GM13976 (cell line): ENCODE results near the gene RERE.

Experiments
- DNase-seq: peaks from one replicate; pipeline ENCODE4 v3.0.0; 2012; ENCODE audit warnings: low spot score
- in situ Hi-C: fragments of 300-500 bp; cut with MboI; formaldehyde crosslinking; loops from one replicate; pipeline ENCODE4 v1.12.0; 2022; ENCODE audit warnings: low sequenced_read_pairs, mixed read lengths, inconsistent platforms; ENCODE audit not compliant: unreplicated experiment
- TF ChIP-seq, protein P1 (sequence below): IDR thresholded peaks from 2 replicates; pipeline ENCODE4 v1.5.1; 2012; ENCODE audit warnings: borderline replicate concordance, mild to moderate bottlenecking; ENCODE audit not compliant: insufficient read depth; ENCODE audit errors: extremely low read depth, missing control alignments, control extremely low read depth

RERE gene

DNA sequence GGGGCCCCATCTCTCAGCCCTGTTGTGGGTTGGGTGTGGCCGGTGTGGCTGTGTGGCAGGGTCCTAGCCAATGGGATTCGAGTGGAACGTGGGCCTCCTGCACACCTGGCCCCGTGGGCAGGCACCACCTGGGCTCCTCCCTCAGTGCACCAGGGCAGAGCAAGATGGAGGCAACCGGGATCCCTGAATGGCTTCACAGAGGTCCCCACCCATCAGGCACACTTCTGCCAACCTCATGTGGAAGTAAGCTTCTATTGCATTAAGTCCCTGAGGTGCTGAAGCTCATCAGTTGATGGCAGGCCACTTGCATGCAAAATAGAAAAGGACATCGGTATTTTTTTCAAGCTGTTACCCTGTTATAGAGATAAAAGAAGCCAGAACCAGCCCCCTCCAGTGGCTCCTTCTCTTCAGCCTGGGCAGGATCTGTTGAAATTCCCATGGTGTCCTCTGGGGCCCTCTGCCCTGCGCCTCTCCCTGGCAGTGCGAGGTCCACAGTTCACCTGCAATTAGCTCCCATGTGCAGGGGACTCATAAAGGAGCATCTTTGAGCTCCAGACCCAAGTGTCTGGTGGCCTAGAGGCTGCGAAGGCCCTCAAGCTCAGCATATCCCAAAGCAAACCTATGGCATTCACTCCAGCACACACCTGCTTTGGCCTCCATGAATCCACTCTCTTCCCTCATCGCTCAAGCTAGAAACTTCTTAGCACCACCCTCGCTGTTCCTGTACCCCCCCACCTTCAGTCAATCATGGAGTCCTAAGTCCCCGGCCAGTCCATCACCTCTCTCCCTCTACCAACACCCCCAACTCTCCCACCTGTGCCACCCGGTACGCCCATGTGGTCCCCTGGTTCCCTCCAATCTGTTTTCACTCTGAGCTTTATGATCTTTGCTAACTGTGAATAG is 501.6 kb downstream of the RERE start:
- no peak for DNase-seq
- in situ Hi-C loops, result loop anchor here (10.0 kb wide), 1 partner anchor 281 kb away; no protein-coding TSS in a partner anchor

DNA sequence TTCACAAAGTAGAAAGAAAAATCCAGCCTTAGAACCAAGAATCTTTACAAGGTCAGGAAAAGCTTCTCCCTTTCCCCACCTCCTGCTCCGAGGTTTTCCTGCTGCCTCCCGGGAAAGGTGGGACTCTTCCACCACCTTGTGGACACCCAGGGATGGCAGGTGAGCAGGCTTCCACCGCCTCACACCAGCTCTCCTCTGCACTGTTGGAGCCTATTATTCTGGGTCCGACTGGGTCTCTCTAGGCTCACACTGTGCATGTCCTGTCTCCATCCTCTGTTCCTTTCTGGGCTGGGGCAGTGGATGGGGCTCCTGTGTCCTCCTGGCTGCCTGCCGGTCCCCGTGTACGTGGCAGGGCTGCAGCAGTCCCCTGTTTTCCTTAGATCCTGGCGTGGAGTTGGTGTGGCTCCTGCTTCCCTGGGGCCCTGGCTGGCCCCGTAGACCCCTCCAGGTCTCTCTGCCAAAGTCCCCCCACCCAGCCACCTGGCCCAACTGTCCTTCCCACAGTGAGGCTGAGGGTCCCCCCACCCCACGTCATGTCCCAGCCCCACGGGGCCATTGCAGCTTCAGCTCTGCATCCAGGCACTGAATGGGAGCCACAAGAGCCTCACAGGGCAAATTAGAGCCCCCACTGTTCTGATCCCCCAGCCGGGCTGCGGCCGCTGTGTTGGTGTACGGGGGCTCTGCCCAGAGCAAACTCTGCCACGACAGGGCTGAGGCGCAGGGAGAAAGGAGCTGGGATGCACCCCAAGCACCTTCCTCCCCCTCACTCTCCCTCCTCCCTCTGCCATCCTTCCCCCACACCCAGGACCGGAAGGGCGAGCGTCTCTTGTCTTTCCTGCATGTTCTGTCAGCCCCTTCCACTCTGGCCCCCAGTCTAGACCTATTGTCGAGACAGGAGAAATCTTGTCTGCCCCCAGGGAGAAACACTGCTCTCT is 502.8 kb downstream of the RERE start:
- in situ Hi-C loops, result loop anchor here (10.0 kb wide), 1 partner anchor 280 kb away; no protein-coding TSS in a partner anchor
- TF ChIP-seq, protein P1, sequence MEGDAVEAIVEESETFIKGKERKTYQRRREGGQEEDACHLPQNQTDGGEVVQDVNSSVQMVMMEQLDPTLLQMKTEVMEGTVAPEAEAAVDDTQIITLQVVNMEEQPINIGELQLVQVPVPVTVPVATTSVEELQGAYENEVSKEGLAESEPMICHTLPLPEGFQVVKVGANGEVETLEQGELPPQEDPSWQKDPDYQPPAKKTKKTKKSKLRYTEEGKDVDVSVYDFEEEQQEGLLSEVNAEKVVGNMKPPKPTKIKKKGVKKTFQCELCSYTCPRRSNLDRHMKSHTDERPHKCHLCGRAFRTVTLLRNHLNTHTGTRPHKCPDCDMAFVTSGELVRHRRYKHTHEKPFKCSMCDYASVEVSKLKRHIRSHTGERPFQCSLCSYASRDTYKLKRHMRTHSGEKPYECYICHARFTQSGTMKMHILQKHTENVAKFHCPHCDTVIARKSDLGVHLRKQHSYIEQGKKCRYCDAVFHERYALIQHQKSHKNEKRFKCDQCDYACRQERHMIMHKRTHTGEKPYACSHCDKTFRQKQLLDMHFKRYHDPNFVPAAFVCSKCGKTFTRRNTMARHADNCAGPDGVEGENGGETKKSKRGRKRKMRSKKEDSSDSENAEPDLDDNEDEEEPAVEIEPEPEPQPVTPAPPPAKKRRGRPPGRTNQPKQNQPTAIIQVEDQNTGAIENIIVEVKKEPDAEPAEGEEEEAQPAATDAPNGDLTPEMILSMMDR, result peak; percentile 74
- peak; percentile 80 for DNase-seq

More for the DNA sequence above, 501.6 kb downstream of the RERE start:
- TF ChIP-seq, protein P1, result no peak

DNA sequence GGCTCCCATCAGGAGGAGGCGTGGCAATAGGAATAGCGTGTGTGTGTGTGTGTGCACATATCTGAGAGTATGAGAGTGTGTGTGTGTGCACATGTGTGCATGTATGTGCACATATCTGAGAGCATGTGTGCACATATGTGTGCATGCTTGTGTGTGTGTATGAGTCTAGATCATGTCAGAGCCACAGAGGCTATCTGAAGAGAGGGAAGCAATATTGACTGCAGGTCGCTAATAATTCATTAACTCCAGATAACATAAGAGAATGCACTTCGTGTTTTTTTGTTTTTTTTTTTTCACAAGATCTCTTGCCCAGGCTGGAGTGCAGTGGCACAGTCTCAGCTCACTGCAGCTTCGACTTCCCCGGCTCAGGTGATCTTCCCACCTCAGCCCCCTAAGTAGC is 504.2 kb downstream of the RERE start:
- in situ Hi-C loops, result loop anchor here (10.0 kb wide), 1 partner anchor 278 kb away; no protein-coding TSS in a partner anchor
- no peak for DNase-seq
- TF ChIP-seq, protein P1, result no peak

DNA sequence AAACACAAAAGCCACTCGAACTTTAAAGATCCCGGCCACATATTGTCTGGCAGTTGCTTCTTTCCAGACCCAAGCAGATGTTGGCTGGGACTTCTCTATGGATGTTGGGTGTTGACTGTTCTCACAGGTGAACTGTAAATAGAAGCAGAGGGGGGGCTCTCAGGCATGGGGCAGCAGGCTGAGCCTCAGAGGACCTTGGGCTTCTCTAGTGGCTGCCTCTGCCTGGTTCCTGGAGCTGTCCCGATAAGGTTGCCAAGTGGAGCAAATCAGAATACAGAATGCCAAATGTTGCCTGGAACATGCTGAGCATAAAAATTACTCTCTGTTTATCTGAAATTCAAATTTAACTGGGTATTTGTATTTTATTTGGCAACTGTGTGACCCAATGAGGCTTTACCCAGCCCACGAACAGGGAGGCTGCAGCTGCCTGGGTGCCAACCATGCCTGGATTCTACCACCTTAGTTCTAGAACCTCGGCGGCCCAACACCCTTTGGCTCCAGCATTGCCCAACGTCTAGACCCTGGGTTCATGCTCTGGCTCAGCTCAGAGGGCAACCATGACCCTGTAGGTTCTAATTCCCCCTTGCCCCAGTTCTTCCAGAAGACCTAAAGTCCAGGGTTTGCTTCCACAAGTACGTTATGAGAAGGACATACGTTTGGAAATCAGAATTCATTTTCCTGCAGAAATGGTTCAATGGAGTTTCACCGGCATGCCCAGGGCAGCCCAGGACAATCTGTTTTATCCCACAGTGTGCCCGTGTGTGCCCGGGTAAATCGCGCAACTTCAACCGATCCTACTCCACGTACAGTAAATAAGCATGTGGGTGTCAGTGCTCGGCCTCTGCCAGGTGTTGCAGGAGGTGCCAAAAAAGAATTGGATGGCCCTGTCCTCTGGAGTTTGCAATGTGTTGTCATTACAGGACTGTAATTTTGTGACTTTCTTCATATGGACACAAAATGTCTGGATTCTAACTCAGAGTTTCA is 504.9 kb downstream of the RERE start:
- TF ChIP-seq, protein P1, result no peak
- no peak for DNase-seq
- in situ Hi-C loops, result loop anchor here (10.0 kb wide), 1 partner anchor 278 kb away; no protein-coding TSS in a partner anchor

DNA sequence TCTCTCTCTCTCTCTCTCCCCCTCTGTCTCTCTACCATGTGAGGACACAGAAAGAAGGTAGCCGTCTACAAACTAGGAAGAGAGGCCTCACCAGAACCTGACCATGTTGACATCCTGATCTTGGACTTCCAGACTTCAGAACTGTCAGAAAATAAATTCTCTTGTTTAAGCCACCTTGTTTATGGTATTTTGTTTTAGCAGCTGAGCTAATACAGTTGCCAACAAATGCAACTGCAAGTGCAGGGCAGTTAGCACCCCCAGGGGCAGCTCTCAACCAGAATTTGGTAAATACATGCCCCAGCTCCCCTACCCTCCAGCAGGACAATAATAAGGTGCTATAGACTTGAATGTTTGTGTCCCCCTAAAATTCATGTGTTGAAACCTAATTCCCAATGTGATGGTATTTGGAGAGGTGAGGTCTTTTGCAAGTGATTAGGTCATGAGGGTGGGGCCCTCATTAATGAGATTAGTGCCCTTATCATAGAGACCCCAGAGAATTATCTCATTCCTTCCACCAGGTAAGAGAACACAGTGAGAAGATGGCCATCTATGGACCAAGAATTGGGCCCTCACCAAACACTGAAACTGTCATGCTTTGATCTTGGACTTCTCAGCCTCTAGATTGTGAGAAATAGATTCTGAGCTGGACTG is 506.2 kb downstream of the RERE start:
- DNase-seq, result no peak
- TF ChIP-seq, protein P1, result no peak
- in situ Hi-C loops, result loop anchor here (10.0 kb wide), 1 partner anchor 276 kb away; no protein-coding TSS in a partner anchor
